Measurements from ENCODE around the gene ADGRF4. TPM values are rescaled to one million over a fixed set of nuclear protein-coding genes. Genes with fewer than 3 reads are reported as not detected.

ADGRF4 gene
- polyA plus RNA-seq, 4 donors = 0.08 to 0.20 (median 0.13) TPM

GRCh38 chr6:47681201-47681990 lies 17.0 kb upstream of the ADGRF4 start:
- DNase-seq (ENCODE audit: low read depth in 4 of 4, low spot score in 3 of 4) = no peak

- no peak for DNase-seq (ENCODE audit: low read depth in 4 of 4, low spot score in 3 of 4)
These were observed 12.0 kb upstream of the ADGRF4 start for GRCh38 chr6:47686411-47686810.

DNA sequence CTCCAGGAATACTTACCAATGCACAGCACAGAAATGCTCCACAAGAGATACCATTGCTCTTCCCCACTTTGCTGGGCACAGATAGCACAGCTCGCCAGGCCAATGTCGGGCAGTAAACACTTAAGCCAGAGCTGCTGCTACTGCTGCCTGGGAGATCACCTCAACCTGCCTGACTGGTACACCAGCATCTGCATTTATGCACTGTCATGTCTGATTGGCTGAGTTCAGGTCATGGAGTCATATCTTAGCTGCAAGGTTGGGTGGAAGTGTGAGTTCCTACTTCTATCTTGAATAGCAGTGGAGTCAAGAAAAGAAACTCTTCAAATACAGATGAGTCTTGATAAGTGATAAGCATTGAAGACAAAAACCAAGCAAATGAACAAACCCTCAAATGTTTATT lies 10.9 kb upstream of the ADGRF4 start:
- DNase-seq (ENCODE audit: low read depth in 4 of 4, low spot score in 3 of 4) = no peak

GRCh38 chr6:47690214-47690613 lies 8.2 kb upstream of the ADGRF4 start:
- no peak for DNase-seq (ENCODE audit: low read depth in 4 of 4, low spot score in 3 of 4)

DNA sequence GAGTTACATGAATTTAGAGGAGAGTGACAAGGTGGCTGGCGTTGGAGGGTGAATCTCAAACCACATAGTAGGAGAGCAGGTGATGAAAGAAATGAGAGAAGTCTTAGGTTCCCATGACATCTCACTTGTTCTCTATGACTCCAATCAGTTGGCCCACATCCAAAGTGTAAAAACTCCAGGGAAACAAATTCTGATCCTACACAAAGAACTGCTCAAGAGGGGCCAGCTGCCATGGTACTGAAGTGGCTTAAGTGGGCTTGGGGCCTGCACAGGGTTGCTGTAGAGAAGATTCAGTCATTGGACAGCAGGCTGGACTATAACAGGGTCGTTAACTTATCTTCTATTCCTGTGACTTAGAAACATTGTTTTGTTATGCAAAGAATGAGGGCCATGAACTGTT lies 7.6 kb upstream of the ADGRF4 start:
- DNase-seq (ENCODE audit: low read depth in 4 of 4, low spot score in 3 of 4) = no peak

- DNase-seq (ENCODE audit: low read depth in 4 of 4, low spot score in 3 of 4) = no peak
These were observed 455 bp upstream of the ADGRF4 start for GRCh38 chr6:47697925-47698324.

DNA sequence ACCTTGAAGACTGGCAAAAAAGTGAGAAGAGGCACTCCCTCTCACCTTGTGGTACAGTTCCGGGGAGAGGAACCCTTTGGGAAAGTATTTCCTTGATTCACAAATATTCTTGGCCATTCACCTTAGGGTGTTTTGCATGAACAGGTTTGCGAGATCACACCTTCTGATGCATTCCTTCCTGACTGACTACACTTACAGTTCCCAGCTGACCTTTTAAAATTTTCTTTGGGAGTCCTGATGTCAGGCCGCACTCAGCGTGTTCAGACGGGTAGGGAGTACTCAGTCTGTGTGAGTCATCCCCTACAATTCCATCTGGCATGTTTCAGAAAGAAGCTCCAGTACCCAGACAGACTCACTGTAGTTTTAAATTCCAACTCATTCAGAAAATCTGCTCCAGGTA lies 1.7 kb downstream of the ADGRF4 start:
- no peak for DNase-seq (ENCODE audit: low read depth in 4 of 4, low spot score in 3 of 4)

DNA sequence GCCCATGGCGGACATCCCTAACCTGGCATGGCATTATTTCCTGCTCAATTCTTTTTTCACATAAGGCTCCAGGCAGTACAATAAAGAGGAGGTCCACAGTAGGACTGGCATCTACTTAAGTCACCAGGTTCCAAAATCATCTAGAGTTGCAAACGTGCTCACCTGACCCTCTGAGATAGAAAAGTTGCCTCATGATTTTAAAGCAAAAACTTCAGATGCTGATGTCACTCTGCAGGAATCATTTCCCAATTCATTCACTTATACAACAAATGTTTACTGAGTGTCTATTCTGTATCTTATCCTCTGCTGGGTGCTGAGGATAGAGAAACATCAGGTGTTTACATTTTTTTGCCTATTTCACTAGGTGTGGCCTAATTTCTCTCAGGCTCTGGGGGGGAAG lies 2.2 kb downstream of the ADGRF4 start:
- no peak for DNase-seq (ENCODE audit: low read depth in 4 of 4, low spot score in 3 of 4)

GRCh38 chr6:47701363-47701762 lies 3.0 kb downstream of the ADGRF4 start:
- DNase-seq (ENCODE audit: low read depth in 4 of 4, low spot score in 3 of 4) = no peak

DNA sequence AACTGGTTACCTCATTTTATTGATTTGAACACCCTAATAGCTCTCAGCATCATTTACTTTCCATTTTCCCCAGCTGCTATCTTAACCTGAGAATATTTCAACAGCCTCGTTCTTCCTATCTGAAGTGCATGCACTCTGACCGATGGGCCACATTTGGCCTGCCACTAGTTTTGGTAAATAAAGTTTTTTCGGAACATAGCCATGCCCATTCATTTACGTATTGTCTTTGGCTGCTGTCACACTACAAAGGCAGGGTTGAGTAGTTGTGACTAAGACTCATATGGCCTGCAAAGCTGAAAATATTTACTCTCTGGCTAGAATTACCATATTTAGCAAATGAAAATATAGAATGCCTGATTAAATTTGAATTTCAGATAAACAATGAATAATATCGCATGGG lies 10.8 kb downstream of the ADGRF4 start:
- DNase-seq (ENCODE audit: low read depth in 4 of 4, low spot score in 3 of 4) = no peak

GRCh38 chr6:47710295-47710694 lies 11.9 kb downstream of the ADGRF4 start:
- no peak for DNase-seq (ENCODE audit: low read depth in 4 of 4, low spot score in 3 of 4)

DNA sequence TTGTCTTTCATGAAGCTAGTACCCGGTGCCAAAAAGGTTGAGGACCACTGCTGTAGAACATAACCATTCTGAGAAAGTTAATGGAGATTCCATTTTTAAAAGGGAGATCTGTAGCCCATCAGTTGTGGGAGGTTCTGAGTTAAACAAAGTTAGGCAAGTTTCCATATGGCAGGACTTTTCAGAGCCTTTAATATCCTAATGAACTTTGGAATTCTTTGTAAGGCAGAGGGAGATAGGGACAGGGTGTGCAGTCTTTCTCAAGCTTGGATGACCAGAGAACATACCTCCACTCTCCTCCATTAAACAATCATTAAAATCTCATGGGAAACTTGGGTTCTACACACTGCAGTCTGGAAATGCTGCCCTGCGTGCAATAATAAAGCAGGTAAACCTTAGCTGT lies 14.8 kb downstream of the ADGRF4 start:
- DNase-seq (ENCODE audit: low read depth in 4 of 4, low spot score in 3 of 4) = no peak

- DNase-seq (ENCODE audit: low read depth in 4 of 4, low spot score in 3 of 4) = no peak
These were observed 16.4 kb downstream of the ADGRF4 start for GRCh38 chr6:47714802-47715201.

- DNase-seq (ENCODE audit: low read depth in 4 of 4, low spot score in 3 of 4) = no peak
These were observed 17.4 kb downstream of the ADGRF4 start for GRCh38 chr6:47715782-47716181.

DNA sequence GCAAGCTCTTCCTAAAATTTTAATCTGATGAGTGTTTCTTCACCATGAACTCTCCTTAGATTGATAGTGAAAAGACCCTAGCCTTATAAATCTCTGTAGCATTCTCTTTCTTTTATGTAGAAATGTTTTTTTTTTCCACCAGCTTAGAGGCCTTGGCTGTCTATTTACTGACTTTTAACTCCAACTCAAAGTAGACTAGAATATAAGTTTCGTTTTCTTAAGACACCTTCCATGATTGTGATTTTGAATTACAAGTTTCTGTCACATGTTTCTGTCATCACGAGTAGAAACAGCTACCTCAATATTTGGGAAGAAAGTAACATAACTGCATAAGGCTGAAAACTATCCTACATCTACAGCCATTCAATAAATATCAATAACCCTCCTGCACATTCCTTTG lies 17.8 kb downstream of the ADGRF4 start:
- no peak for DNase-seq (ENCODE audit: low read depth in 4 of 4, low spot score in 3 of 4)

- DNase-seq (ENCODE audit: low read depth in 4 of 4, low spot score in 3 of 4) = no peak
These were observed 20.2 kb downstream of the ADGRF4 start for GRCh38 chr6:47718571-47718970.

- no peak for DNase-seq (ENCODE audit: low read depth in 4 of 4, low spot score in 3 of 4)
These were observed 22.8 kb downstream of the ADGRF4 start for GRCh38 chr6:47721189-47721588.

DNA sequence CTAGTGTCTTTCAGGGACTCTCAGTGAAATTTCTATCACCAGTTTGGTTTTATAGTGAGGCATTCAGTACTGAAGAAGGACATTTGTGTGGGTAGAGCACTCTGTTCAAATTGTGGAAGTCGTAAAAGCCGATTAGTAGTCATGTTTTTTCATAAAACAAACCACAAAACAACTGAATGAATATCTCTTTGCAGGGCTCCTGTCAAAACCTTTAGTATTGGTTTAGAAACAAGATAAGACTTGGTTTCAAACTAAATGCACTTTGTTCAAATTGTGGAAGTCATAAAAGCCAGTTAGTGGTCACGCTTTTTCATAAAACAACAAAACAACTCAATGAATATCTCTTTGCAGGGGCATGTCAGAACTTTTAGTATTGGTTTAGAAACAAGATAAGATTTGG lies 23.8 kb downstream of the ADGRF4 start:
- DNase-seq (ENCODE audit: low read depth in 4 of 4, low spot score in 3 of 4) = no peak

DNA sequence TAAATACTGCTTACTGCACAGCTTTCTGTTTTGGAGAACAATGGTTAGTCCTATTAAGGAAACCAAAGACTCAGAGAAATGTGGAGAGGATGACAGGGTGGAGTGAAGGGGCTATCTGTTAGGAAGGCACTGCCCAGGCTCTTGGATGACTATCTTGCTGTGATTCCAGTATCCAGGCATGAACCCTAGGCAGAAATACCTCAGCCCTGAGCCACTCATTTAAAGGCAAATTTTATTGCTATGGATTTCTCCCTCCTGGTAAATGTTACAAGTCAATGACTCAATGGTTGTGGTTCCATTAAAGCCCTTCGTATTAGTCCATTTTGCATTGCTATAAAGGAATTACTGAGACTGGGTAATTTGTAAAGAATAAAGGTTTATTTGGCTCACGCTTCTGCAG lies 25.9 kb downstream of the ADGRF4 start:
- DNase-seq (ENCODE audit: low read depth in 4 of 4, low spot score in 3 of 4) = no peak

DNA sequence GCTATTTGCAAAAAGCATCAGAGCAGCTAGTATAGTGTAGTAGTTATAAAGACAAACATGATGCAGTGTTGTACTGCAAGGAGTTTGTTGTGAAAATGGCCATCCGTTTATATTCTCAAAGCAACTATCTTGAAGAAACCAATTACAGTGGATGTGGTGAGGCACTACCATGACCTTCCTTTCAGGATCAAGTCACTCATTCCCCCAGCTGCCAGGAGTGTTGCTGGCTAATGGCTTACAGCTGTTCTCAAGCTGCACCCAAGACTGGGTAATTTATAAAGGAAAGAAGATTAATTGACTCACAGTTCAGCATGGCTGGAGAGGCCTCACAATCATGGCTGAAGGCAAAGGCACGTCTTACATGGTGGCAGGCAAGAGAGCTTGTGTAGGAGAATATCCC lies 29.0 kb downstream of the ADGRF4 start:
- no peak for DNase-seq (ENCODE audit: low read depth in 4 of 4, low spot score in 3 of 4)

GRCh38 chr6:47729019-47729418 lies 30.6 kb downstream of the ADGRF4 start:
- no peak for DNase-seq (ENCODE audit: low read depth in 4 of 4, low spot score in 3 of 4)

DNA sequence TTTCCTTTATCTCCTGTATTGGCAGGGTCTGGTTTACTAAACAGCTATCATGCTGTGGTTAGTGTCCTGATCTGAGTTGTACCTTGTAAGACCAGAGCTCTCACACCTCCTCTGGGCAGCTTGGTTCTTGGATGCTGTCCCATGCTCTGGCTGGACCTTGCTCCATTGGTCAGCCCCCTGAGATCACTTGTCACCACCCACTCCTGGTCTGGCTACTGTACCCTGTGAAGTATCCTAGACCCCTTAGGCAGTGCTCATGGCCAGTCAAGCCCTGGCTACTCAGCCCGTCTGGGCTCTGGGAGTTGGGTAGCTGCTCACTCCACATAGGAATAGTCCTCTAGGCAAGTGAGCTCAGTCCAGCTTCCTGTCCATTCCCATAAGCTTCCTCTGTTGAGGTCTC lies 31.1 kb downstream of the ADGRF4 start:
- no peak for DNase-seq (ENCODE audit: low read depth in 4 of 4, low spot score in 3 of 4)
